ENCODE results near the gene SRPK2.
"Not testable (repeated sequence)": the region's sequence is repeated elsewhere in the genome, so short reads cannot be mapped to it uniquely, and the experiment has no call there.

Gene SRPK2

DNA sequence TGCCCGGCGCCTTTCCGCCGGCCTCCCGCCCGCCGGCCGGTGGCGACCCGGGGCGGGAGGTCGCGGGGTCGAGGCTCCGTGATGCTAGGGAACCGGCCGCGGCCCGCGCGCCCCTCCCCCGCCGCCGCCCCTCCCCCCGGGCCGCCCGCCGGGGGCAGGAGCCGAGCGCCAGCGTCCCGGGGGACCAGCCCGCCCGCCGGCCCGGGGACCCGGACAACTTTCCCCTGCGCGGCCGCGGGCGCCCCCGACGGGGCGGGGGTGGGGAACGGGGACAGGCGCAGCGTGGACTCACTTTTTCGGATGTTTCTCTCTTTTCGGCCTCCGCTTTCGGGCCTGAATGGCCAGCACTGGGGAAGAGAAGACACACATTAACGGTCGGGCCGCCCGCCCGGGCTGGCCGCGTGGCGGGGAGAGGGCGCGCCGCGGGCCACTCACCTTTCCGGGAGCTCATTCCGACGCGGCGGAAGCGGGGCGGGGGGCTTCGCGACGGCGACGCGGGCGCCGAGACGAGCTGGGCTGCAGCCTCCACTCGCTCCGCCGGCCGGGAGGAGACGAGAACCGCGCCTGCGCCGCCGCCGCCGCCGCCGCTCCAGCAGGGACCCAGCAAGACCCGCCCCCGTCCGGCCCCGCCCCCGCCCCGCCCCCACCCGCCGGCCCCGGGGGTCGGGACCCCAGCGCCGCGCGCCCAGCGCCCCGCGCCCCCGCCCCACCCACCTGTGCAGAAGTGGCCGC, at the start of gene SRPK2:
TSS of gene SRPK2 (minus strand) at position 566 of the 732 bp plus-strand sequence.
- H3K4me1 Mint-ChIP-seq = peaks cover 12% of the 10 kb centered on the region
- peak within 1 kb of the TSS; percentile 99 for H3K27ac Mint-ChIP-seq
- H3K9me3 Mint-ChIP-seq = peaks cover 15% of the 10 kb centered on the region

GRCh38 chr7:105438254-105438653, 49.5 kb upstream of the SRPK2 start:
- DNase-seq = no peak
- H3K4me3 Mint-ChIP-seq = no peak overlapping the region
- no peaks in the 10 kb centered on the region for H3K36me3 Mint-ChIP-seq (ENCODE audit: low read depth)
- H3K27me3 Mint-ChIP-seq (ENCODE audit: low read depth, poor library complexity) = peaks cover 4% of the 10 kb centered on the region
- H3K4me1 Mint-ChIP-seq = no peaks in the 10 kb centered on the region
- no peak overlapping the region for H3K27ac Mint-ChIP-seq
- no peaks in the 10 kb centered on the region for H3K9me3 Mint-ChIP-seq
- TF ChIP-seq CTCF (IDR thresholded peaks at IDR 0.05) = no peak

More for the DNA sequence above, at the start of gene SRPK2:
- Mint-ChIP-seq H3K27me3 (ENCODE audit: low read depth, poor library complexity) (peaks cover 7% of the 10 kb centered on the region), H3K36me3 (ENCODE audit: low read depth) (peaks cover 29% of the 10 kb centered on the region), H3K4me3 (peak within 1 kb of the TSS; percentile 98)
- DNase-seq = peak; percentile 91
- no peak for TF ChIP-seq CTCF (IDR thresholded peaks at IDR 0.05)

DNA sequence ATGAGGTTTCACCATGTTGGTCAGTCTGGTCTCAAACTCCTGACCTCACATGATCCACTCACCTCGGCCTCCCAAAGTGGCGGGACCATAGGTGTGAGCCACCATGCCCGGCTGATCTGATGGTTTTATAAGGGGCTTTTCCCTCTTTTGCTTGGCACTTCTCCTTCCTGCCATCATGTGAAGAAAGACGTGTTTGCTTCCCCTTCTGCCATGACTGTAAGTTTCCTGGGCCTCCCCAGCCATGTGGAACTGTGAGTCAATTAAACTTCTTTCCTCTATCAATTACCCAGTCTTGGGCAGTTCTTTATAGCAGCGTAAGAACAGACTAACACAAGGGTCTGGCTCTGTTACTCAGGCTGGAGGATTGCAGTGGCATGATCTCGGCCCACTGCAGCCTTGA, 48.6 kb upstream of the SRPK2 start:
- not testable (repeated sequence) for H3K36me3 Mint-ChIP-seq (ENCODE audit: low read depth); H3K4me3 Mint-ChIP-seq; H3K4me1 Mint-ChIP-seq; H3K27ac Mint-ChIP-seq; DNase-seq; H3K9me3 Mint-ChIP-seq; H3K27me3 Mint-ChIP-seq (ENCODE audit: low read depth, poor library complexity)

DNA sequence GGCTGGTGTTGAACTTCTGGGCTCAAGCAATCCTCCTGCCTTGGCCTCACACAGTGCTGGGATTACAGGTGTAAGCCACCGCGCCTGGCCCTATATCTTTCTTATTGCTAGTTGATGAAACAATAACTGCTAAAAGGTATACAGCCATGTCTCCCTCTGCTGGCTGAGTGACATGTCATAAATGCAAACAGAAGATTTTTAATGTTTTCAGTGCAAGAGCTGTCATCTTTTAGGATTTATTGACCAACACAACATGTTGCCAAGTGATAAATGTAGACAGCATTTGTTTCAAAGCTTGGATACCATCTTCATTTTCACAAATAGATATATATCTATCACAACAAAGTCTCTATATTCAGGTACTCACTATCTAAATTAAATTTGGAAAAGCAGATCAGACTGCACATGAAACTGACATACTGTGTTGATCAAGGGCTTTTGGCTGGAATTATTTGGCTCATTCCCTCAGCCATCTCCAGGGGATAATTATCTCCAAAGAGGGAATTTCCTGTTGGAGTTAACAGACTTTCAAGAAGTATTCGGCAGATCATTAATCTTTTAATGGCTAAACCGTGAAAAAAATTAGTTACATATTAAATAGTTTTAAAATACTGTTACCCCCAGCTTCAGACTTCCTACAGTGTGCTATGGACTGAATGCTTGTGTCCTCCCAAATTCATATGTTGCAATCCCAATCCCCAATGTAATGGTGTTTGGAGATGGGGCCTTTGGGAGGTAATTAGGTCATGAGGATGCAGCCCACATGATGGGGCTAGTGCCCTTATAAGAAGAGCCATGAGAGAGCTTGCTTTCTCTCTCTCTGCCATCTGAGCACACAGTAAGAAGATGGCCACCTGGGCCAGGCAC, 41.3 kb upstream of the SRPK2 start:
- no peak for TF ChIP-seq CTCF (IDR thresholded peaks at IDR 0.05)
- no peak overlapping the region for H3K27ac Mint-ChIP-seq
- DNase-seq = no peak
- no peak overlapping the region for H3K4me3 Mint-ChIP-seq
- H3K4me1 Mint-ChIP-seq = no peaks in the 10 kb centered on the region
- no peaks in the 10 kb centered on the region for H3K36me3 Mint-ChIP-seq (ENCODE audit: low read depth)
- H3K9me3 Mint-ChIP-seq = peaks cover 2% of the 10 kb centered on the region
- no peaks in the 10 kb centered on the region for H3K27me3 Mint-ChIP-seq (ENCODE audit: low read depth, poor library complexity)

- no peaks in the 10 kb centered on the region for H3K4me1 Mint-ChIP-seq
- DNase-seq = no peak
- no peak overlapping the region for H3K27ac Mint-ChIP-seq
- no peak overlapping the region for H3K4me3 Mint-ChIP-seq
- no peak for TF ChIP-seq CTCF (IDR thresholded peaks at IDR 0.05)
- peaks cover 4% of the 10 kb centered on the region for H3K27me3 Mint-ChIP-seq (ENCODE audit: low read depth, poor library complexity)
- peaks cover 2% of the 10 kb centered on the region for H3K9me3 Mint-ChIP-seq
- H3K36me3 Mint-ChIP-seq (ENCODE audit: low read depth) = no peaks in the 10 kb centered on the region
Measured at GRCh38 chr7:105426606-105427146, 38.0 kb upstream of the SRPK2 start.

GRCh38 chr7:105423987-105424386, 35.3 kb upstream of the SRPK2 start:
- Mint-ChIP-seq H3K36me3 (ENCODE audit: low read depth) (no peaks in the 10 kb centered on the region), H3K4me3 (no peak overlapping the region), H3K27me3 (ENCODE audit: low read depth, poor library complexity) (peaks cover 13% of the 10 kb centered on the region)

More at GRCh38 chr7:105423987-105424386, 35.3 kb upstream of the SRPK2 start:
- peaks cover 2% of the 10 kb centered on the region for H3K9me3 Mint-ChIP-seq
- no peak for DNase-seq
- no peak for TF ChIP-seq CTCF (IDR thresholded peaks at IDR 0.05)
- peaks cover 5% of the 10 kb centered on the region for H3K4me1 Mint-ChIP-seq
- H3K27ac Mint-ChIP-seq = no peak overlapping the region
